HG02759 (cell line): ENCODE data around the gene KLHL22.
"Not testable (repeated sequence)": the region's sequence is repeated elsewhere in the genome, so short reads cannot be mapped to it uniquely, and the experiment has no call there.

Experiments used
- ATAC-seq: cut with Tn5 transposase; IDR thresholded peaks from one replicate; pipeline ENCODE4 v1.9.1; 2021; ENCODE audit warnings: mild to moderate bottlenecking, moderate library complexity; ENCODE audit not compliant: unreplicated experiment

KLHL22 gene

DNA sequence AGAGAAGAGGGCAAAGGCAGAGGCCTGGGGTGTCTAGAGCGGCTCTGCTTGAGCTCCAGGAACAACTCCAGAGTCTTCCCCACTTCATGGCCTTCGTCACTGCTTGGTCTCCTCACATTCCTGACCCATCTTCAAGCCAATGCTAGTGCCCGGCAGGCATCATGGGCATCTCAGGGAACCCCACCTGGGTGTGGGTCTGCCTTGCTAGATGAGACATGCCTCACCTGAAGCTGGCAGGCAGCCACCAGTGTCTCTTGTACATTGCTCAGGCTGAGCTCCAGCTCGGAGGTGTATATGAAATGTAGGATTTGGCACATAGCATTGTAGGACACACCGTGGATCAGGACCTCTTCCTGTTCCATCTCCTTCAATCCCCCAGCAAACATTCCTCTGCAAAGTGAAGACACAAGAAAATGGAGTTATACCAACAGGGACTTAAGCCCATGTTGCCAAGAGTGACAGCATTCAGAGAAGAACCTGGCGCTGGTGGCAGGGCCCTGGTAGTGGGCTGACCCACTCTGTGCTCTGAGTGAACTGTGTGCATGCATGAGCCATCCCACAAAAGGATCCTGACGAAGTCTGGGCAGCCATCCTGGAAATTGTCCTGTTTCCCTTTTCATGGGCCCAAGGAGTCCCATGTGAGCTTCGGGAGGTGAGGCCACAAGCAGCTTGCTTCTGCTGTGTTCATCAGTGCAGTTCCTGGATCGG lies 24.3 kb downstream of the KLHL22 start:
- no peak for ATAC-seq

DNA sequence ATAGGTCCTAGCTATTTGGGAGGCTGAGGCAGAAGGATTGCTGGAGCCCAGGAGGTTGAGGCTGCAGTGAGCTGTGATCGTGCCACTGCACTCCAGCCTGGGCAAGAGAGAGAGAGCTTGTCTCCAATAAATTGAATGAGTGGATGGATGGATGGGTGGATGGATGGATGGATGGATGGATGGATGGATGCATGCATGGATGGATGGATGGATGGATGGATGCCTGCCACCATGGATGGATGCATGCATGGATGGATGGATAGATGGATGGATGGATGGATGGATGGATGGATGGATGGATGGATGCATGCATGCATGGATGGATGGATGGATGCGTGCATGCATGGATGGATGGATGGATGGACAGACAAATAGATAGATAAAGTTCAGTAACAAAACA lies 25.1 kb downstream of the KLHL22 start:
- not testable (repeated sequence) for ATAC-seq

DNA sequence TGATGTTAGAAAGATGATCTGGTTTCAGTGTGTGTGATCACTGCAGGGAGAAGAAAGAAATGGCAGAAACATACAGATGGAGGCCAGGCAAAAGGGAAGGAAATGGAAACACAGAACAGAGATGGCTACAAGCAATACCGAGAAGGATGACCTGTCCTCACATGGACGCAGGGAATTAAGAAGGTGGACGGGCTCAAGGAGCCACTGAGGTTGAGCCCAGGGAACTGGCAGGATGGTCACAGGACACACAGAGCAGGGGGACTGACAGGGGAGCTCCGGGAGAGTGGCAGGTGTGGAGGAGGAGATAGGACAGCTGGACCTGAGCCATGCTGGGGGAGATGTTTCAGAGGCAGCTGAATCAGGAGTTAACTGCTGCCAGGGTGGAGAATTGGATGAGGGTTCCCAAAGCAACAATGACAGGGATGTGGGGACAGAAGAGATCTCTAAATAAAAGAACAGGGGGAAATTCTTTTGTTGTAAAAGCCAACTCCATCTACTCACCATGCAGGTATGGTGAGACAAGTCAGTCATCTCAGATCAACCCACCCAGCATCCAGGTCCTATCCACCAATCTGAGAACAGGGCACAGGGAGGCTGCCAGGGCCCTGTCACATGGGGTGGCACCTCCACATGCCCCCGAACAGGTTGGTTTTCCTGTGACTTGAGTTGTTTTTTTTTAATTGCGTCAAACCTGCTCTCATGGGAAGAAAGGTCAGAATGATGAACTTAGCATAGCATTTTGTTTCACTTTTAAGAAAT lies 26.3 kb downstream of the KLHL22 start:
- no peak for ATAC-seq

DNA sequence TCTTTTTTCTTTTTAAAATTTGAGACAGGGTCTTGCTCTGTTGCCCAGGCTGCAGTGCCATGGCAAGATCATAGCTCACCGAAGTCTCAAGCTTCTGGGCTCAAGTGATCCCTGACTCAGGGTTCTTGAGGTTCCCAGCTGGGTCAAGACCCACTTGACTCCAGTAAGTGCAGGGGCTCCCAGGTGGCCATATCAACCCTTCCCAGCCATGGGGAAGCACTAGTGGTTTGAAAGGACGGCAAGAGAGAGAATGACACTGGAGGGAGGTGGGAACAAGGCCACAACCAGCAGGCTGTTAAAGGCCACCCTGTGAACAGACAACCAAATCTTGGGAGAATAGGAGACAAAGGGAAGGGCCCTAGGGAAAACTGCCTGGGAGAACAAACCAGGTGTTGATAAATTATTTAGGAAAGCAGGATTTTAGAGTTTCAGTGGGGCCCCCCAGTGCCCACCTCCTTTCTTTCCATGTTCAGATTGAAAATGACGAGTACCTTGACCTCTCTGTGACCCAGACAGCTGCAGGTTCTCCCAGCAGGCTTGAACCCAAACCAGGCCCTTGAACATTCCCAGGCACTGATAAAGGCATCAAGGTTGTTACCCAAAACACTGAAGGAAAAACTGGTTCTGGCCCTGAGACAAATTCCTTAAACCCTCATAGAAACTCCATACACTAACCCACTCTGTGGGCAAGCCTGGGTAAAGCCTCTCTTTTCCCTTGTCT lies 28.8 kb downstream of the KLHL22 start:
- no peak for ATAC-seq

DNA sequence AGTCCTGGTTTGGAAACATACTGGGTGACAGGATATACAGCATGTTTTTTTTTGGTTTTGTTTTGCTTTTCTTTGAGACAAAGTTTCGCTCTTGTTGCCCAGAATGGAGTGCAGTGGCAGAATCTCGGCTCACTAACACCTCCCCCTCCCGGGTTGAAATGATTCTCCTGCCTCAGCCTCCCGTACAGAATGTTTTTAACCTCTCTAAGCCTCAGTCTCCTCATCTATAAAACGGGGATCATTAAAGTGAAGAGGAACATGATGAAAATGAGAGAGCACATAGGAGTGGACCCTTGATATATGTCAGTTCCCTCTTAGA lies 29.9 kb downstream of the KLHL22 start:
- no peak for ATAC-seq

DNA sequence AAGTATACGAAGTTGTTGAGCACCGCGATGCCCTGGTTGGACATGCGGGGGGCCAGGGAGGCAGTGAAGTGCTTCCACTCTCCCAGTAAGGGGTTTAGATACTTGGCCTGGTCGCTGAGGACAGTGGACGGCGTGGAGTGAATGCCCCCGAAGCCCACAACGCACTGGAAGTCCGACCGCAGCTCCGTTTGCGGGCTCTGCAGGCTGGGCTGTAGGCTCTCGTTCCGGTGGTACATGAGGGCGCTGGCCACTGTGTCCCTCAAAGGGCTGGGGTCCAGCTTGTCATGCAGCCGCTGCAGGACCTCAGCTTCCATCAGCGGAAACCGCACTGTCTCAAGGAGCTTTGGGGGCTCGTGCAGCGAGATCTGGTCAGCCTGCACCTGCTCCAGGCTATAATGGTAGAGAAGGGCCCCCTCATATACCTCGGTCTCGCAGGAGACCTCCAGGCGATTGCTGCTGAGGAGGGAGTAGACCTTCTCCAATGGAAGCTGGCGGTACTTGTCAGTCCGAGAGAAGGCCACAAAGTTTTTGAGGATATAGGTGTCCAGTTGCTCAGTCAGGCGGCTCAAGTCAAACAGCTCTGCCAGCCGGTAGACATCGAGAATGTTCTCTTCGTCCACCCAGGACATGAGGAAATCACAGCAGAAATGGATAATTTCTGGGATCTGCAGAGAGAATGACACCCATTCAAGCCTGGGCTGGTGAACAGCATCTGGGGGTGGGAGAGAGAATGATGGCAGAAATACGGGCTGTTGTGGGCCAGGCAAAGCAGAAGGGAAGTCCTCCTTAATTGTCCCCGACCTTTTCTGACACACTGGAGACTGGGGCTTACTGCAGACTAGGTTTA lies 30.5 kb downstream of the KLHL22 start:
- ATAC-seq: no peak

DNA sequence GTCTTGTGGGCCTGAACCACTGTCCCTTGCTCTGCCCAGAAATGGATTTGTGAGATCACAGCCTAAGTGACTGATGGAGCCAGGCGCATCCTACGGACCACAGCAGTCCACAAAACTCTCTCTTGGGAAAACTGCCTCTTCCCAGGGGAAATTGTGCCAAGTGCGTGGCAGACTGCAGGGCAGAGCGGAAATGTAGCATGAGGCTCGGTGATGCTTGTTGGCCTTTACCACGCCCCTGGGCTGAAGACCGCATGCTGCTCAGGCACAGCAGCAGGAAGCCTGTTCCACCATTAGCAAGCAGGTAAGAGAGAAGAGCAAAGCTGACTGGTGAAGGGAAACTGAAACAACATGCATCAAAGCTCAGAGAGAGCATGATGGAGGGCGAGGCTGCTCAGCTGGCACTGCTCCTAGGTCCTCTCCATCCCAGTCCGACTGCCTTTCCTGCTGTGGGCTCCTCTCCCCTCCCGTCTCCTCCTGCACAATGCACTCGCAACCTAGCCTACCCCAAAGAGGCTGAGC lies 31.4 kb downstream of the KLHL22 start:
- no peak for ATAC-seq

DNA sequence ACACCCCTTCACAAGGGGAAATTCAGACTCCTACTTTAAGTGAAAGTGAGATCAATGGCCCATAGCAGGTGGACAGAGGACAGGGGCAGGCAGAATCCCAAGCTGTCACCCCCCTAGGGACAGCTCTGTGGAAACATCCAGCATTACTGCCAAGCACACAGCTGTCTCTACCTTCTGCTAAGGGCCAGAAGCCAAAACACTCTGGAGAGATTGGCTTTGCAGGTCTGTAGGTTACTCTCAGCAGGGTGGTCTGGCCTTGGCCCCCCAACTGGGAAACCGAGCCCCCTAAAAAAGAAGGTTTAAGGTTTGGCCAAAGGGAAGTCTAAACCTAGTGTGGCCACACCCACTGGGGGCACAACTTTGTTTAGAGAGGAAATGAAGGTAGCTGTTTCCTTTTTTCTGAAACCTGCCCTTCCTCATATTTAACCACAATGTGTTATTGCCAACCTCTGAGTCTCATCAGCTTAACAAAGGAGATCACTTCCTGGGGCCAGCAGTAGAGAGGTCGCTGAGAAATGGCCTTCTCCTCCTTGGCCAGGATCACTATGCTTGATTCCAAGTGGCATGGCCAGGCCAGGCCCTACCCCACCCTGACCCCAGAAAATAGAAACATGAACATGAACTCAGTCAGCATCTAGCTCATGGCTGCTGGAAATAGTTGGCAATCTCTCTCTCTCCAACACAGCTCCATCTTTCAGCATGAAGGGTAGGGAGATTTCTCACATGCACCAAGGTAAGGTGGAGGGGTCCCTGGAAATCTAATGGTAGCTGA lies 32.1 kb downstream of the KLHL22 start:
- ATAC-seq: no peak

DNA sequence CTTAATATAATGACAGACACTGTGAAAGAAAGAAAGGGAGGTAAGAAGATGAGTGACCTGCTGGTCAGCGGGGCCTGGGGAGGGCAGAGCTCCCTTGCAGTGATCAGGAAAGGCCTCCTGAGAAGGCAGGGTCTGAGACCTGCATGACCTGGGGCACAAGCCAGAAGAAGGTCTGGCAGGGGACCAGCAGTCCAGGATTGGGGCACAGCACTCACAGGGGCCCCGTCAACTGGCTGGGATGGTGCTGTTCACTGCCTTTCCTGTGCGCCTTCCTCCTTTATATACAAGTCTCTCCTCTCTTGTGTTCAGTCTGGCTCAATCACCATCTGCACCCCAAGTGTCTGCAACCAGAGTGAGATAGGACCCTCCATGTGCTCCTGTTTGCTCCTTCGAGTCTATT lies 35.7 kb downstream of the KLHL22 start:
- no peak for ATAC-seq

DNA sequence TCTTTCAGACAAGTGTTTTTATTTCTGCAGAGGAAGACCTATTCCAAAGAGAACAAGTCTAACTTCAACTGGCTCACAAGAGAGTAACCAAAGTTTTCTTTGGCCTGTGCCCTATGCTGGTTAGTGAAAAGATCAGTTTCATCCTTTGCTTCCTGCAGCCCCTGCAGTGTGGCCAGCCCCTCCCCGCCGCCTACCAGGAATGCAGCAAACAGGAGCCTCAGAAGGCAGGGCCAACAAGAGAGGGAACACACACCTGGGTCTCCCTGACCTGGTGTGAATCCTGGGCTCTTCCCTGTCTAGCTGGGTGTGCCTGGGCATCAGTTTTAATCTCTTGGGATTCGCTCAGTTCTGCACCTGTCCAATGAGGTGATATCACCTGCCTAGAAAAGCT lies 36.4 kb downstream of the KLHL22 start:
- no peak for ATAC-seq

DNA sequence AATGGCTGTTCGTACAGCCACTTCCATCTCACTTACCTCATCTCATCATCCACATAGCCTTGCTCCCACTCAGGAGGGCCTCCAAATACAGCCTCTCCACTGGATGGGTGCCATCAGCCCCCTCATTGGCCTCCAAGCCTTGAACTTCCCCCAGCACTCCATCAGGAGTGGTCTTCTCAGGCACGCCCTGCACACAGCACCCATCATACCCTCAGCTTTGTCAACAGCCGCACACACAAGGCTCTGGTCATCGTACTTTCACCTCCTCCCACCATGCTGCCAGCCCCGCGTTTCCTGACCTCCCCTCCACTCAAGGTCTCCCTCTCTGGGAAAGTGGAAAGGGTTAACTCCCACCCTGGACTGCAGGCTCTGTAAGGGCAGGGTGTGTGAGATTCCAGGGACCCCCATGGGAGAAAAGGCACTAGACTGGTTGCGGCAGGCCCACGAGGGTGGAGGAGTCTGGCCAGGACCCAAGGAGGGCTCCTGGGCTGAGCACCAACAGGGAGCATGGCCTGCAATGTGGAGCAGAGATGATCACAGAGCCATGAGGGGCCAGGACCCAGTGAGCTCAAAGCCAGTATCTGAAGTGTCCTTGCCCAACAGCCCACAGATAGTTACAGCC lies 37.0 kb downstream of the KLHL22 start:
- ATAC-seq: no peak

DNA sequence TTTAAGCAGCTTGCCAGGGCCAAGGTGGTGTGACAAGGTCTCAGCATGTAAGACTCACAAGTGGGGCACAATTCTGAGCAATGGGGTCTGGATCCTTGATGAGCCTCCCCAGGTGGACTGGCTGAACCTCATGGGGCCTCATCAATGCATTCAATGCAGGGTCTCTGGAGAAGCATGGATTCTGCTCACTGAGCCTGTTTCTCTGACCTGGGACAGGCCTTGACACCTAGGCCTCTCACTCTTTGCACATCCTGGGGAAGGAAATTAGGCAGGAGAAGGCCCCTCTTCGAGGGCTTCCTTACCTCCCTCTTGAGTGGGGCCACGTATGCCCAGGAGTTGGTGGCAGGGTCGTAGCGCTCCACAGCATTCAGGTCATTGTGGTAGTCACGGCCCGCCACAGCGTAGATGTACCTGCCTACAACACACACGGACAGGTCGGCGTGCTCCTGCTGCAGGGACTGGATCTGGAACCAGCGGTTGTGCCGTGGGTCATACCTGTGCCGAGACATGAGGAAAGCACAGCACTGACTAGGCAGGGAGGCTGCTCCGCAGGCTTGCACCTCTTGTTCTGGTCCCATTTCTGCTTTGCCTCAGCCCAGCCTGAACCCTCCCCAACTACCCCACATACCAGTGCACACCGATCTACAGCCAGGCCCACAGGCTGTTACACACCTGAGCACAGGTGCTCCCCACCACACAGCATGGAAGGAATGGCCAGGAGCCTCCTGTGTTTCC lies 37.9 kb downstream of the KLHL22 start:
- no peak for ATAC-seq

DNA sequence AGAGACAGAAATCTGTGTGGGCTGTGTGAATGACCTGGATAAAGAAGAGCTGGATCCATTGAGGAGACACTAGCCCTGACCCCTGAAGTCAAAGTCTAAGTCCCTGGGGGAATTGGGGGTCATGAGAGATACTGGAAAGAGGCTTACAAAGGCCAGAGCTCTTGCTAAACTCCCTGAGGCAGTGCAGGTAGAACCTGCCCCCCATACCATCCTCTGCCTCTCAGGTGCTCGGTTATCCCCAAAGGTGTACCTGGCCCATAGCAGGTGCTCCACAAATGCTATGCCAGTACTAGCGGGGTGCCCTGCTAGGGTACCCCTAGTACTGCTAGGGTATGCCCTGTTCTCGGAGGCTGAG lies 38.9 kb downstream of the KLHL22 start:
- ATAC-seq: peak; percentile 6

DNA sequence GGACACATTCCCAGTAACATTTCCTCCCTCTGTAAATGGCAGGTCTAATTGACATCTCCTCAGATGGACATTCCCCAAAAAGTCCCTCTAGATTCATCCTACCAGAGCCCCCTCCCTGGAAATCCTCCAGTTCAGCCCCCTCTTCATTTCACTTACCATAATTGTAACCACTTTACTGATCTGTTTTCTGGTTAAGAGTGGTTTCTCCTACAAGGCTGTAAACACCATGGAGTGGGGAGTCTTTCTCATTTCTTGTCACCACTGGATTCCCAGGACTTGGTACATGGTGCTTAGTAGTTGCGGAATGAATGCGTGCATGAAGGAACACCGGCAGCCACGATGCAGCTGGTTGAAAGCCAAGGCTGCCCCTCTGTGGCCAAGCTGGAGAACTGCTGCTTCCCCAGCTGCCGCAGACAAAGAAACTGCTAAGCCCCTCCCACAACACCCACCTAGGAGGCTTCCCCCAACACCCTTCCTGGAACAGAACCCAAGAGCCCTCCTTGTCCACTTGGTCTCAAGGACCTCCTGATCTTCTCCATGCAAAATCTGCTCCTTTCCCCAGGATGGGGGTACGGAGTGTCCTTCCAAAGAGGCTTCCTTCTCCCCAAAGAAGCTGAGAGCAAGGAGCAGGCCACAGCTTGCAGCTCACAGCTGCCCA lies 39.4 kb downstream of the KLHL22 start:
- peak; percentile 71 for ATAC-seq

DNA sequence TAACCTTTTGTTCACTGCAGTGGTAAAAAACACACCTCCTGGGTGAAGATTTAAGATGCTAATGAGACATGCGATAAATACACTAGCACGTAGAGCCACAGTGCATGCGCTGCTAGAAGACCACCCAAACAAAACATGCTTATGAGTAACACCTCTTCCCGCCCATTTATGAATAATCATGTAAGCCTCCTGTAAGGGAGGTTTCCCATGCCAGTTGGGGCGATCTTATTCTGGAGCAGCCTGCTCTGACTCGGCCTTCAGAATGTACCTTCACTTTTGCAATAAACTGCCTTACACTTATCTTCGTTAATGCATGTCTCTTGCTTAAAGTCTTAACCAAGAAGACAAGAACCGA lies 39.9 kb downstream of the KLHL22 start:
- no peak for ATAC-seq

DNA sequence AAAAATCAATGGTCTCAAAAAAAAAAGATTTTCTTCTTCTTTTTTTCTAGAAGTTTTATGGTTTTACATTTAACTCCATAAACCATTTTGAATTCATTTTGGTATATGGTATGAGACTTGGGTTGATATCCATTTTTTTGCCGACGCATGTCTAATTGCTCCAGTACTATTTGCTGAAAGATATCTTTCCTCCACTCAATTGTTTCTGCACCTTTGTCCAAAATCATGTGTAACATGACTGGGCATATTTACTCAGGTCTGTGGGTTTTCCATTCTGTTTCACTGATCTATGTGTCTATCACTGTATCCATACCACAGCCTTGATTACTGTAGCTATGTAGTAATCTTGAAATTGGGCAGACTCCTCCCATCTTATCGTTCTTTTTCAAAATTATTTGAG lies 42.4 kb downstream of the KLHL22 start:
- ATAC-seq: no peak

DNA sequence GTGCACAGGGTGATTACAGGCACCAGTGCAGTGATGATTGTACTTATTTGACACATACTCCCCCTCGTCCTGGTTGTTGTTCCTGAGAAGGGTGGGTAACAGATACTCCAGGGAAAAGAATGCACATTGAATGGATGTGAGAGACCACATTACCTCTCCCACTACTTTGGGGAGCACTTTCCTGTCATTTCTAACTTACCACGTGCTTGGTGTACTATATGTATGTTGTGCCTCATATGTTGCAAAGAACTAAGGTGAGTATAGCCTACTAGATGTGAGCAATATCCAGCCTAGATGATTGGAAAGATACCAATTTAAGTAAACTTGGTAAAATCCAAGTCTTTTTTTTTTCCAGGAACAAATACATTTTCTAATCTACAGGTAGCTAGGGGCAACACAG lies 43.7 kb downstream of the KLHL22 start:
- no peak for ATAC-seq

DNA sequence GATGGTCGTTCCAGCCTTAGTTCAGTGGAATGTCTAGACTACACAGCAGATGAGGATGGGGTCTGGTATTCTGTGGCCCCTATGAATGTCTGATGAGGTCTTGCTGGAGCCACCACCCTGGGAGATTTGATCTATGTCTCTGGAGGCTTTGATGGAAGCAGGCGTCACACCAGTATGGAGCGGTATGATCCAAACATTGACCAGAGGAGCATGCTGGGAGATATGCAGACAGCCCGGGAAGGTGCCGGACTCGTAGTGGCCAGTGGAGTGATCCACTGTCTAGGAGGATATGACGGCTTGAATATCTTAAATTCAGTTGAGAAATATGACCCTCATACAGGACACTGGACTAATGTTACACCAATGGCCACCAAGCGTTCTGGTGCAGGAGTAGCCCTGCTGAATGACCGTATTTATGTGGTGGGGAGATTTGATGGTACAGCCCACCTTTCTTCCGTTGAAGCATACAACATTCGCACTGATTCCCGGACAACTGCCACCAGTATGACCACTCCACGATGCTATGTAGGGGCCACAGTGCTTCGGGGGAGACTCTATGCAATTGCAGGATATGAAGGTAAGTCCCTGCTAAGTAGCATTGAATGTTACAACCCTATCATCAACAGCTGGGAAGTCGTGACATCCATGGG lies 44.3 kb downstream of the KLHL22 start:
- ATAC-seq: not testable (repeated sequence)
